HG02678 (cell line): ENCODE data around the gene HDAC5.
"Not testable (repeated sequence)": the region's sequence is repeated elsewhere in the genome, so short reads cannot be mapped to it uniquely, and the experiment has no call there.

Source experiments
- ATAC-seq: cut with Tn5 transposase; IDR thresholded peaks from one replicate; pipeline ENCODE4 v1.9.1; 2021; ENCODE audit warnings: mild to moderate bottlenecking, moderate library complexity; ENCODE audit not compliant: unreplicated experiment

HDAC5 gene

GRCh38 chr17:44133918-44134476, 10.6 kb upstream of the HDAC5 start:
- no peak for ATAC-seq

GRCh38 chr17:44132275-44132821, 8.9 kb upstream of the HDAC5 start:
- no peak for ATAC-seq

GRCh38 chr17:44131372-44131771, 7.9 kb upstream of the HDAC5 start:
- not testable (repeated sequence) for ATAC-seq

GRCh38 chr17:44130693-44131349, 7.4 kb upstream of the HDAC5 start:
- ATAC-seq: no peak

GRCh38 chr17:44128383-44128782, 4.9 kb upstream of the HDAC5 start:
- ATAC-seq: no peak

- ATAC-seq: peak; percentile 4
Measured at GRCh38 chr17:44124118-44124438, 637 bp upstream of the HDAC5 start.

GRCh38 chr17:44122816-44123355, 555 bp downstream of the HDAC5 start:
- peak; percentile 25 for ATAC-seq

- no peak for ATAC-seq
Measured at GRCh38 chr17:44121997-44122815, 1.2 kb downstream of the HDAC5 start.

GRCh38 chr17:44120851-44121605, 2.4 kb downstream of the HDAC5 start:
- no peak for ATAC-seq

GRCh38 chr17:44120281-44120680, 3.2 kb downstream of the HDAC5 start:
- ATAC-seq: not testable (repeated sequence)

- ATAC-seq: no peak
Measured at GRCh38 chr17:44119798-44120197, 3.6 kb downstream of the HDAC5 start.

- no peak for ATAC-seq
Measured at GRCh38 chr17:44119062-44119461, 4.4 kb downstream of the HDAC5 start.

GRCh38 chr17:44118427-44119050, 4.9 kb downstream of the HDAC5 start:
- ATAC-seq: no peak

- ATAC-seq: no peak
Measured at GRCh38 chr17:44117351-44117750, 6.1 kb downstream of the HDAC5 start.

- ATAC-seq: no peak
Measured at GRCh38 chr17:44115585-44116415, 7.6 kb downstream of the HDAC5 start.

- no peak for ATAC-seq
Measured at GRCh38 chr17:44113868-44114840, 9.3 kb downstream of the HDAC5 start.

GRCh38 chr17:44113382-44113781, 10.1 kb downstream of the HDAC5 start:
- no peak for ATAC-seq
